GM19467 (cell line): ENCODE data around the gene IRGQ.
A peak's percentile ranks its signal among the peaks of the same experiment; 100 is the strongest.
"Not testable (repeated sequence)": the region's sequence is repeated elsewhere in the genome, so short reads cannot be mapped to it uniquely, and the experiment has no call there.

Experiments
- ATAC-seq: cut with Tn5 transposase; IDR thresholded peaks from one replicate; pipeline ENCODE4 v1.9.1; 2021; ENCODE audit warnings: mild to moderate bottlenecking, moderate library complexity; ENCODE audit not compliant: unreplicated experiment

Gene IRGQ

GRCh38 chr19:43598445-43599240 is 2.7 kb upstream of the IRGQ start:
- no peak for ATAC-seq

GRCh38 chr19:43597876-43598275 is 1.9 kb upstream of the IRGQ start:
- no peak for ATAC-seq

GRCh38 chr19:43596842-43597461 is 1.0 kb upstream of the IRGQ start:
- no peak for ATAC-seq

- ATAC-seq = no peak
These were observed 332 bp downstream of the IRGQ start for GRCh38 chr19:43595605-43595998.

GRCh38 chr19:43594710-43595604 is 977 bp downstream of the IRGQ start:
- no peak for ATAC-seq

- ATAC-seq = no peak
These were observed 1.7 kb downstream of the IRGQ start for GRCh38 chr19:43594081-43594697.

GRCh38 chr19:43592800-43593350 is 3.1 kb downstream of the IRGQ start:
- ATAC-seq = no peak

GRCh38 chr19:43591904-43592772 is 3.8 kb downstream of the IRGQ start:
- no peak for ATAC-seq

- no peak for ATAC-seq
These were observed 6.3 kb downstream of the IRGQ start for GRCh38 chr19:43589678-43590077.

- no peak for ATAC-seq
These were observed 6.7 kb downstream of the IRGQ start for GRCh38 chr19:43589277-43589676.

- ATAC-seq = not testable (repeated sequence)
These were observed 8.9 kb downstream of the IRGQ start for GRCh38 chr19:43587029-43587428.

- no peak for ATAC-seq
These were observed 9.6 kb downstream of the IRGQ start for GRCh38 chr19:43586346-43586745.

GRCh38 chr19:43584484-43584883 is 11.4 kb downstream of the IRGQ start:
- no peak for ATAC-seq

GRCh38 chr19:43582495-43582894 is 13.4 kb downstream of the IRGQ start:
- ATAC-seq = no peak

GRCh38 chr19:43581467-43581866 is 14.5 kb downstream of the IRGQ start:
- no peak for ATAC-seq

GRCh38 chr19:43578787-43579186 is 17.1 kb downstream of the IRGQ start:
- no peak for ATAC-seq

- ATAC-seq = no peak
These were observed 19.7 kb downstream of the IRGQ start for GRCh38 chr19:43575955-43576878.

GRCh38 chr19:43575156-43575950 is 20.6 kb downstream of the IRGQ start, which contains the start of the genes PINLYP and XRCC1:
Gene PINLYP (plus strand): TSS chr19:43575801. CDS start chr19:43577192, 1,391 bp downstream.
Gene XRCC1 (minus strand): TSS chr19:43575527. CDS start chr19:43575458, 69 bp downstream.
- ATAC-seq = peak; percentile 99
